HFFc6 (cell line): ENCODE data around the gene CYB5D1. TPM values are rescaled to one million over a fixed set of nuclear protein-coding genes. Genes with fewer than 3 reads are reported as not detected.

Experiments used
- DNase-seq: peaks from one replicate; pipeline ENCODE4 v3.0.0-alpha.2; 2018
- H3K27ac Mint-ChIP-seq: 2 replicates; pipeline ENCODE4 v1.8.0; 2020; ENCODE audit warnings: mild to moderate bottlenecking, mixed read lengths
- H3K27me3 Mint-ChIP-seq: 2 replicates; pipeline ENCODE4 v1.8.0; 2021; ENCODE audit warnings: mild to moderate bottlenecking, moderate library complexity, mixed read lengths; ENCODE audit not compliant: insufficient read depth
- H3K36me3 Mint-ChIP-seq: 2 replicates; pipeline ENCODE4 v1.8.0; 2021; ENCODE audit warnings: low read depth, mixed read lengths
- H3K4me1 Mint-ChIP-seq: 2 replicates; pipeline ENCODE4 v1.8.0; 2020; ENCODE audit warnings: low read depth, mixed read lengths
- H3K4me3 Mint-ChIP-seq: 2 replicates; pipeline ENCODE4 v1.8.0; 2020; ENCODE audit warnings: mild to moderate bottlenecking, moderate library complexity, mixed read lengths
- H3K9me3 Mint-ChIP-seq: 2 replicates; pipeline ENCODE4 v1.8.0; 2020; ENCODE audit warnings: mild to moderate bottlenecking, mixed read lengths
- total RNA-seq, 6 experiments: library from RNA; stranded (reverse); fragmentation: NEBNext Ultra II Directional; extraction: Animal tissue kit (Norgen Biotek cat#: 25700); gene quantifications; 2 replicates in 1 of 6; 3 replicates in 5 of 6; pipeline ENCODE4 v1.2.3, GENCODE V29; 2021
- TF ChIP-seq, protein P1 (sequence below): fragments of 200-600 bp; sonication (generic); IDR thresholded peaks from 2 replicates; pipeline ENCODE4 v1.5.0; 2021; ENCODE audit warnings: antibody characterized with exemption, mild to moderate bottlenecking

Gene CYB5D1
- total RNA-seq, 6 experiments from 2014 or later, result 9.3 to 15.3 (median 10.5) TPM

DNA sequence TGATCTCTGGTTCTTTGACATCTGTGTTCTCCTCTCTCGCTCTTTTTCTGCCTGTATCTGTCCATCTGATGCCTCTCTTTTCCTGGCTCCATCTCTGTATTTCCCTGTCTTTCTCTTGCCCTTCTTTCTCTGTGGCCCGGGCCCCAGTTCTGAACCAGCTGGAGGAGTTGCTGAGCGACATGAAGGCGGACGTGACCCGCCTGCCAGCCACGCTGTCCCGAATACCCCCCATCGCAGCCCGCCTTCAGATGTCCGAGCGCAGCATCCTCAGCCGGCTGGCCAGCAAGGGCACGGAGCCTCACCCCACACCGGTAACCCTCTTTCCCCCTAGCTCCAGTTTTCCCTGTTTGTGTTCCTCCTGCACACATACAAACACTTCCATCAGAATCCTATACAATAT, 52.5 kb downstream of the CYB5D1 start:
- H3K27ac Mint-ChIP-seq, result no peak overlapping the region
- DNase-seq, result no peak
- H3K4me1 Mint-ChIP-seq, result peaks cover 18% of the 10 kb centered on the region
- no peaks in the 10 kb centered on the region for H3K9me3 Mint-ChIP-seq
- H3K36me3 Mint-ChIP-seq, result peaks cover 30% of the 10 kb centered on the region
- TF ChIP-seq, protein P1, sequence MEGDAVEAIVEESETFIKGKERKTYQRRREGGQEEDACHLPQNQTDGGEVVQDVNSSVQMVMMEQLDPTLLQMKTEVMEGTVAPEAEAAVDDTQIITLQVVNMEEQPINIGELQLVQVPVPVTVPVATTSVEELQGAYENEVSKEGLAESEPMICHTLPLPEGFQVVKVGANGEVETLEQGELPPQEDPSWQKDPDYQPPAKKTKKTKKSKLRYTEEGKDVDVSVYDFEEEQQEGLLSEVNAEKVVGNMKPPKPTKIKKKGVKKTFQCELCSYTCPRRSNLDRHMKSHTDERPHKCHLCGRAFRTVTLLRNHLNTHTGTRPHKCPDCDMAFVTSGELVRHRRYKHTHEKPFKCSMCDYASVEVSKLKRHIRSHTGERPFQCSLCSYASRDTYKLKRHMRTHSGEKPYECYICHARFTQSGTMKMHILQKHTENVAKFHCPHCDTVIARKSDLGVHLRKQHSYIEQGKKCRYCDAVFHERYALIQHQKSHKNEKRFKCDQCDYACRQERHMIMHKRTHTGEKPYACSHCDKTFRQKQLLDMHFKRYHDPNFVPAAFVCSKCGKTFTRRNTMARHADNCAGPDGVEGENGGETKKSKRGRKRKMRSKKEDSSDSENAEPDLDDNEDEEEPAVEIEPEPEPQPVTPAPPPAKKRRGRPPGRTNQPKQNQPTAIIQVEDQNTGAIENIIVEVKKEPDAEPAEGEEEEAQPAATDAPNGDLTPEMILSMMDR, result no peak
- H3K4me3 Mint-ChIP-seq, result no peak overlapping the region
- H3K27me3 Mint-ChIP-seq, result peaks cover 8% of the 10 kb centered on the region

DNA sequence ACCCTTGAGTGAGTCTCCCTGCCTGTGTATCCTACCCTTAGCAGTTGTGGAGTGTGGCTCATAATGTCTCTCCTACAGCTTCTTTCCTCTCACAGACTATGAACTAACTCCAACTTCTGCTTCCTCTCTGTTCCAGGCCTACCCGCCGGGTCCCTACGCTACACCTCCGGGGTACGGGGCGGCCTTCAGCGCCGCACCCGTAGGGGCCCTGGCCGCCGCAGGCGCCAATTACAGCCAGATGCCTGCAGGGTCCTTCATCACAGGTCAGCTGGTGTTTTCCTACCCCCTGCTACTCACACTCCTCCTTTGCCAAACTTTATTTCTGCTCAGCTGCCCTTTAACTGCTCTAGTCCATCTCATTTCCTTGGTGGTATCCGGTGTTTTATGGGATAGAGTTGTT, 52.9 kb downstream of the CYB5D1 start:
- H3K36me3 Mint-ChIP-seq, result peaks cover 30% of the 10 kb centered on the region

DNA sequence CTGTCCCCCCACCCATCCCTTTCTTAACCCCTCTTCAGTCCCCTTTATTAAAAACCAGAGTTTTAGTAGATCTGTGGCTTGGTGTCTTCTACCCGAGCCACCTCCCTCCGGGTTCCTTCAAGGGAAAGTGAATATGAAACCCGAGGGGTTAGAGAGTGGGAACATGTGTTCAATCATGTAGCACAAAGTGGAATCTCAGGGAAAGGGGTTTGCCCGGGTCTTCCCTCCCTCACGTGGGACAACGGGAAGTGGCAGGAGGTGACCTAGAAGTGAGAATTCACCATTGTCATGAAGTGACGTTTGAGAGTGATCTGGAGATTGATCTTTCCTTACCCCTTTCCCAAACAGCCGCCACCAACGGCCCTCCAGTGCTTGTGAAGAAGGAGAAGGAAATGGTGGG, 53.3 kb downstream of the CYB5D1 start:
- H3K27ac Mint-ChIP-seq, result no peak overlapping the region
- no peaks in the 10 kb centered on the region for H3K9me3 Mint-ChIP-seq
- H3K27me3 Mint-ChIP-seq, result peaks cover 8% of the 10 kb centered on the region
- H3K4me1 Mint-ChIP-seq, result peaks cover 20% of the 10 kb centered on the region
- H3K4me3 Mint-ChIP-seq, result no peak overlapping the region
- no peak for DNase-seq
- TF ChIP-seq, protein P1, result no peak
- H3K36me3 Mint-ChIP-seq, result peaks cover 30% of the 10 kb centered on the region

More for the DNA sequence above, 52.9 kb downstream of the CYB5D1 start:
- H3K9me3 Mint-ChIP-seq, result no peaks in the 10 kb centered on the region
- H3K27ac Mint-ChIP-seq, result no peak overlapping the region
- TF ChIP-seq, protein P1, result no peak
- H3K27me3 Mint-ChIP-seq, result peaks cover 8% of the 10 kb centered on the region
- peaks cover 20% of the 10 kb centered on the region for H3K4me1 Mint-ChIP-seq
- DNase-seq, result no peak
- H3K4me3 Mint-ChIP-seq, result no peak overlapping the region

Other genes starting within 250 kb of the CYB5D1 start
- gene FXR2, start 243.1 kb upstream of the CYB5D1 start, total RNA-seq, result 10 to 100 TPM; 49.3 to 62.3 (median 51.5) TPM
- 10 to 100 TPM; 39.2 to 55.0 (median 43.5) TPM for gene SAT2, start 230.2 kb upstream of the CYB5D1 start, total RNA-seq
- gene SHBG, start 227.9 kb upstream of the CYB5D1 start, total RNA-seq, result 1 to 10 TPM in 1 of 6 experiments, under 1 TPM in 5; 0.36 to 1.2 (median 0.79) TPM
- gene ATP1B2, start 207.1 kb upstream of the CYB5D1 start, total RNA-seq, result not detected
- 10 to 100 TPM; 68.1 to 84.3 (median 75.4) TPM for gene TP53, start 170.5 kb upstream of the CYB5D1 start, total RNA-seq
- gene WRAP53, start 169.5 kb upstream of the CYB5D1 start, total RNA-seq, result 10 to 100 TPM in 5 of 6 experiments, 1 to 10 TPM in 1; 8.6 to 18.2 (median 15.2) TPM
- gene EFNB3, start 152.8 kb upstream of the CYB5D1 start, total RNA-seq, result under 1 TPM; 0.12 to 0.34 (median 0.24) TPM
- not detected for gene DNAH2, start 140.3 kb upstream of the CYB5D1 start, total RNA-seq
- 10 to 100 TPM; 10.4 to 15.2 (median 11.6) TPM for gene KDM6B, start 23.8 kb upstream of the CYB5D1 start, total RNA-seq
- 1 to 10 TPM in 2 of 6 experiments, under 1 TPM in 4; 0.40 to 1.3 (median 0.60) TPM for gene TMEM88, start 2.9 kb upstream of the CYB5D1 start, total RNA-seq
- 100 to 1,000 TPM; 104 to 122 (median 107) TPM for gene NAA38, start 444 bp upstream of the CYB5D1 start, total RNA-seq
- 100 to 1,000 TPM in 4 of 6 experiments, 10 to 100 TPM in 2; 83.3 to 112 (median 110) TPM for gene CHD3, start 30.8 kb downstream of the CYB5D1 start, total RNA-seq
- gene RNF227, start 58.3 kb downstream of the CYB5D1 start, total RNA-seq, result 1 to 10 TPM; 2.2 to 3.6 (median 3.1) TPM
- 1 to 10 TPM; 1.5 to 3.0 (median 2.3) TPM for gene KCNAB3, start 71.9 kb downstream of the CYB5D1 start, total RNA-seq
- gene TRAPPC1, start 73.9 kb downstream of the CYB5D1 start, total RNA-seq, result 100 to 1,000 TPM; 244 to 309 (median 288) TPM
- 10 to 100 TPM; 20.8 to 32.2 (median 28.5) TPM for gene CNTROB, start 74.2 kb downstream of the CYB5D1 start, total RNA-seq
- not detected for gene GUCY2D, start 144.6 kb downstream of the CYB5D1 start, total RNA-seq
- not detected for gene ALOX15B, start 181.1 kb downstream of the CYB5D1 start, total RNA-seq
- gene ALOX12B, start 229.7 kb downstream of the CYB5D1 start, total RNA-seq, result not detected